ENCODE measurements around the gene GRM2.

GRM2 gene

DNA sequence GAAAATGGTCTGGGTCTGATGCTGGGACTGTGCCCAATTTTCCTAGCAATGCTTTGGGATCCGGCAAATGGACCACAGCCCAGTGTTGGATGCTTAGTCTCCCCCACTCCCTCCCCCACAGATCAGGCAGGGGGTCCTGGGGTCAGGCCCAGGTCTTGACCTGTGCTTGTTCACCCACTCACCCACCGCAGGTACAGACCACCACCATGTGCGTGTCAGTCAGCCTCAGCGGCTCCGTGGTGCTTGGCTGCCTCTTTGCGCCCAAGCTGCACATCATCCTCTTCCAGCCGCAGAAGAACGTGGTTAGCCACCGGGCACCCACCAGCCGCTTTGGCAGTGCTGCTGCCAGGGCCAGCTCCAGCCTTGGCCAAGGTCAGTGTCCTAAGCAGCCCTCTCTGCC is 10.6 kb downstream of the GRM2 start:
- Histone ChIP-seq H3K27me3 (replicated peaks; ENCODE audit: control insufficient read depth, insufficient read depth, low read length) (peaks cover 19% of the 10 kb centered on the region), H3K9ac (ENCODE audit: low read length) (no peak overlapping the region), H3K36me3 (ENCODE audit: control insufficient read depth, insufficient read depth, low read length, severe bottlenecking) (no peaks in the 10 kb centered on the region), H3K4me1 (ENCODE audit: control insufficient read depth, insufficient read depth, low read length) (no peaks in the 10 kb centered on the region), H3K4me3 (ENCODE audit: low read length) (no peak overlapping the region), H3K9me3 (ENCODE audit: control insufficient read depth, low read length) (no peaks in the 10 kb centered on the region)
- no peak for DNase-seq (ENCODE audit: low read depth)

- DNase-seq (ENCODE audit: low read depth): no peak
- H3K27me3 ChIP-seq (replicated peaks; ENCODE audit: control insufficient read depth, insufficient read depth, low read length): peaks cover 19% of the 10 kb centered on the region
- H3K36me3 ChIP-seq (ENCODE audit: control insufficient read depth, insufficient read depth, low read length, severe bottlenecking): no peaks in the 10 kb centered on the region
Measured at GRCh38 chr3:51717947-51718346, 11.1 kb downstream of the GRM2 start.

DNA sequence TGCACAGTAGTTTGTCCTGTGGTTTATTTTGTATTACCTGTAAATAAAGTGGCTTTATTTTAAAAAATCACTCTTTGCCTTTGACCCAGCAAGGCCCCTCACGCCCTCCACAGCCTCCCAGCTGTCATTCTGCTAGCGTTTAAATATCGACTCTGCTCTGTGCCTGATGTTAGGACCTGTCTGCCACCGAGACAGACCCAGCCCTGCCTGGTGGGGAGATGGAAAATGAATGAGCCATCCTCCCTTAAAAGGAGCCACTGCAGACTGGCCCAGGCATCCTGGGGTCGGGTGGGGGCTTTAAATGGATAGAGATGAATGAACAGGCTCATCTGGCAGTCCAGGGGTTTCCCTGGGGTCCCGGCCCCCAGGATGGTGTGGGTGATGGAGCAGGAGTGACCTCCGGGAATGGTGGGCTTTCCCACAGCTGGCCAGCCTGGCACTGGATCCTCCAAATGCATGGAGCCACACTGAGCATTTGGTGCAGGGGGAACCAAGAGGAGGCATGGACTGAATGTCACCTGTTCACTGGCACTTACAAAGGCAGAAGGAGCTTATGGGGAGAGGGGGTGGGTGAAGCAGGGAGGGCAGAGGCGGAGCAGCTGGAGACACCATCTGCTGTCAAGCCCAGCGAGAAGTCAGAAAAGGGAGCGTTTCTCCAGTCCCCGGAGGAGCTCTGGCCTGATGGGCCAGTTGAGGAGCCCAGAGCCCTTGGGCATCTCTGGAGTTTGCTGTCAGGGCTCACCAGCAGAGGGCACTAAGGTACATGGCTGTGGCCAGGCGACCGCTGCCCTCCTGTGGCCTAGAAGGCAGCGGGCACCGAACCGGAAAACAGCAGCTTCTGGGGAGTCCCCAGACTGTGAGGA is 11.9 kb downstream of the GRM2 start:
- Histone ChIP-seq H3K27me3 (replicated peaks; ENCODE audit: control insufficient read depth, insufficient read depth, low read length) (peaks cover 19% of the 10 kb centered on the region), H3K4me3 (ENCODE audit: low read length) (no peak overlapping the region), H3K9me3 (ENCODE audit: control insufficient read depth, low read length) (no peaks in the 10 kb centered on the region), H3K4me1 (ENCODE audit: control insufficient read depth, insufficient read depth, low read length) (no peaks in the 10 kb centered on the region), H3K9ac (ENCODE audit: low read length) (no peak overlapping the region), H3K36me3 (ENCODE audit: control insufficient read depth, insufficient read depth, low read length, severe bottlenecking) (no peaks in the 10 kb centered on the region)
- peak; percentile 41 for DNase-seq (ENCODE audit: low read depth)

More at GRCh38 chr3:51717947-51718346, 11.1 kb downstream of the GRM2 start:
- Histone ChIP-seq H3K4me1 (ENCODE audit: control insufficient read depth, insufficient read depth, low read length) (no peaks in the 10 kb centered on the region), H3K4me3 (ENCODE audit: low read length) (no peak overlapping the region), H3K9ac (ENCODE audit: low read length) (no peak overlapping the region), H3K9me3 (ENCODE audit: control insufficient read depth, low read length) (no peaks in the 10 kb centered on the region)

- Histone ChIP-seq H3K9ac (ENCODE audit: low read length) (no peak overlapping the region), H3K27me3 (replicated peaks; ENCODE audit: control insufficient read depth, insufficient read depth, low read length) (peaks cover 15% of the 10 kb centered on the region), H3K9me3 (ENCODE audit: control insufficient read depth, low read length) (no peaks in the 10 kb centered on the region), H3K4me3 (ENCODE audit: low read length) (no peak overlapping the region), H3K4me1 (ENCODE audit: control insufficient read depth, insufficient read depth, low read length) (no peaks in the 10 kb centered on the region), H3K36me3 (ENCODE audit: control insufficient read depth, insufficient read depth, low read length, severe bottlenecking) (no peaks in the 10 kb centered on the region)
- no peak for DNase-seq (ENCODE audit: low read depth)
Measured at GRCh38 chr3:51719410-51720025, 12.7 kb downstream of the GRM2 start.

- Histone ChIP-seq H3K4me3 (ENCODE audit: low read length) (no peak overlapping the region), H3K4me1 (ENCODE audit: control insufficient read depth, insufficient read depth, low read length) (no peaks in the 10 kb centered on the region), H3K9me3 (ENCODE audit: control insufficient read depth, low read length) (no peaks in the 10 kb centered on the region), H3K9ac (ENCODE audit: low read length) (no peak overlapping the region), H3K27me3 (replicated peaks; ENCODE audit: control insufficient read depth, insufficient read depth, low read length) (peaks cover 12% of the 10 kb centered on the region), H3K36me3 (ENCODE audit: control insufficient read depth, insufficient read depth, low read length, severe bottlenecking) (no peaks in the 10 kb centered on the region)
- DNase-seq (ENCODE audit: low read depth): no peak
Measured at GRCh38 chr3:51720292-51721061, 13.6 kb downstream of the GRM2 start.

DNA sequence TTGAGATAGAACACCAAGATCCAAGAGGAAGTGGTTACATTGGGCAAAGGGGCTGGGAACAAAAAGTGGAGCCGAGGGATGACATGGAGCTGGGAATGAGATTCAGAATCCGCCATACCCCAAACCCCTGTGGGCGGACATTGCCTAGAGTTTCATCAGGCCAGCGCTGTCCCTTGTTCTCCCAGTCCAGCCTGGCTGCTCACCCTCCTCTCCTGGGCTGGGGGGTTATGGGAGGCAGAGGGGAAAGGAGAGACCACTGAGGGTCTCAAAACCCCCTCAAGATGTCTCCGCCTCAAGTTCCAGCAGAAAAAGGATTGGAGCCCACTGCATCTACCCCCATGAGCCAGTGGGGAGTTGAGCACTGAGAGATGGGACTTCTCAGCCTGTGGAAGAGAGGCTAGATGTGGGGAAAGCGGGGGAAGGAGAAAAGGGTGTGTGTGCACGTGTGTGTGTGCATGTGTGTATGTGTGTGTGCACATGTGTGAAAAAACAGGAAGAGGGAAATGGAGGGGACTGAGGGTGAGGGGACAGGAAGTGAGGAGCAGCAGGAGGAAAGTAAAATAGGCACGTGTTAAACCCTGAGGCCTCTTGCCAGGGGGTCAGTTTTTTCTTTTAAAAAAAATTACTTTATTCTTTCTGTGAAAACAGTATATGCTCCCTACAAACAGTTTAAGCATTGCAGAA is 14.3 kb downstream of the GRM2 start:
- Histone ChIP-seq H3K9ac (ENCODE audit: low read length) (no peak overlapping the region), H3K9me3 (ENCODE audit: control insufficient read depth, low read length) (no peaks in the 10 kb centered on the region), H3K27me3 (replicated peaks; ENCODE audit: control insufficient read depth, insufficient read depth, low read length) (peaks cover 12% of the 10 kb centered on the region), H3K36me3 (ENCODE audit: control insufficient read depth, insufficient read depth, low read length, severe bottlenecking) (no peaks in the 10 kb centered on the region), H3K4me3 (ENCODE audit: low read length) (no peak overlapping the region), H3K4me1 (ENCODE audit: control insufficient read depth, insufficient read depth, low read length) (no peaks in the 10 kb centered on the region)
- no peak for DNase-seq (ENCODE audit: low read depth)

- Histone ChIP-seq H3K9ac (ENCODE audit: low read length) (no peak overlapping the region), H3K27me3 (replicated peaks; ENCODE audit: control insufficient read depth, insufficient read depth, low read length) (peaks cover 12% of the 10 kb centered on the region), H3K36me3 (ENCODE audit: control insufficient read depth, insufficient read depth, low read length, severe bottlenecking) (no peaks in the 10 kb centered on the region), H3K4me3 (ENCODE audit: low read length) (no peak overlapping the region), H3K4me1 (ENCODE audit: control insufficient read depth, insufficient read depth, low read length) (no peaks in the 10 kb centered on the region), H3K9me3 (ENCODE audit: control insufficient read depth, low read length) (no peaks in the 10 kb centered on the region)
- no peak for DNase-seq (ENCODE audit: low read depth)
Measured at GRCh38 chr3:51722362-51722761, 15.5 kb downstream of the GRM2 start.

- no peaks in the 10 kb centered on the region for H3K36me3 ChIP-seq (ENCODE audit: control insufficient read depth, insufficient read depth, low read length, severe bottlenecking)
- no peaks in the 10 kb centered on the region for H3K9me3 ChIP-seq (ENCODE audit: control insufficient read depth, low read length)
- DNase-seq (ENCODE audit: low read depth): no peak
- no peak overlapping the region for H3K4me3 ChIP-seq (ENCODE audit: low read length)
- no peak overlapping the region for H3K9ac ChIP-seq (ENCODE audit: low read length)
- H3K4me1 ChIP-seq (ENCODE audit: control insufficient read depth, insufficient read depth, low read length): peaks cover 3% of the 10 kb centered on the region
- no peaks in the 10 kb centered on the region for H3K27me3 ChIP-seq (replicated peaks; ENCODE audit: control insufficient read depth, insufficient read depth, low read length)
Measured at GRCh38 chr3:51727500-51727899, 20.6 kb downstream of the GRM2 start.

- Histone ChIP-seq H3K9me3 (ENCODE audit: control insufficient read depth, low read length) (no peaks in the 10 kb centered on the region), H3K9ac (ENCODE audit: low read length) (no peak overlapping the region), H3K36me3 (ENCODE audit: control insufficient read depth, insufficient read depth, low read length, severe bottlenecking) (no peaks in the 10 kb centered on the region), H3K27me3 (replicated peaks; ENCODE audit: control insufficient read depth, insufficient read depth, low read length) (no peaks in the 10 kb centered on the region), H3K4me1 (ENCODE audit: control insufficient read depth, insufficient read depth, low read length) (peaks cover 3% of the 10 kb centered on the region), H3K4me3 (ENCODE audit: low read length) (no peak overlapping the region)
- DNase-seq (ENCODE audit: low read depth): no peak
Measured at GRCh38 chr3:51729042-51729633, 22.3 kb downstream of the GRM2 start.

DNA sequence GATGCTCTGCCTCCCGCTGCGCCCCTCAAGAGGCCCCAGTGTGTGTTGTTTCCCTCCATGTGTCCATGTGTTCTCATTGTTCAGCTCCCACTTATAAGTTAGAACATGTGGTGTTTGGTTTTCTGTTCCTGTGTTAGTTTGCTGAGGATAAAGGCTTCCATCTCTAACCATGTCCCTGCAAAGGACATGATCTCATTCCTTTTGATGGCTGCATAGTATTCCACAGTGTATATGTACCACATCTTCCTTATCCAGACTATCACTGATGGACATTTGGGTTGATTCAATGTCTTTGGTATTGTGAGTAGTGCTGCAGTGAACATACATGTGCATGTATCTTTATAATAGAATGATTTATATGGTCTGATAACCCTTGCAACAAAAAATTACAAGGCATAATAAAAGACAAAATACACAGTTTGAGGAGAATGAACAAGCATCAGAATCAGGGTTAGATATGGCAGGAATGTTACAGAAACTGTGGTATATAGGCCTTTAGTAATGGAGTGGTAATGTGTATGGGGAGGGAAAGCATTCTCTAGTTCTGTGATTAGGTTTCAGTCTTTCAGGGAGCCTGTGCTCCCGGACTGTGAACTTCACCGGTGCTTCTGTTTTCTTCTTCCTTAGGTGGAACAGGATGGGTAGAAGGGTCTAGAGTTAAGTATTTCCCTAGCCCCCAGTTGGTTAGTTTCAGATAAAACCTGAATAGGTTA is 27.1 kb downstream of the GRM2 start:
- peaks cover 6% of the 10 kb centered on the region for H3K27me3 ChIP-seq (replicated peaks; ENCODE audit: control insufficient read depth, insufficient read depth, low read length)
- H3K4me1 ChIP-seq (ENCODE audit: control insufficient read depth, insufficient read depth, low read length): peaks cover 2% of the 10 kb centered on the region
- no peak for DNase-seq (ENCODE audit: low read depth)
- no peak overlapping the region for H3K9ac ChIP-seq (ENCODE audit: low read length)
- H3K4me3 ChIP-seq (ENCODE audit: low read length): no peak overlapping the region
- no peaks in the 10 kb centered on the region for H3K36me3 ChIP-seq (ENCODE audit: control insufficient read depth, insufficient read depth, low read length, severe bottlenecking)
- H3K9me3 ChIP-seq (ENCODE audit: control insufficient read depth, low read length): no peaks in the 10 kb centered on the region

All from adipocyte (in vitro differentiated cells).